Testis (tissue), 2 donors: ENCODE results near the gene PCNX4.

Experiments
- CTCF ChIP-seq, 3 experiments: fragments of 450-650 bp in 2 of 3; fragments of 200-600 bp in 1 of 3; sonication (generic) in 1 of 3; IDR thresholded peaks; one replicate each; pipeline ENCODE4 v1.5.1; 2016 to 2019; ENCODE audit warnings: antibody characterized with exemption in 3 of 3, mild to moderate bottlenecking in 2 of 3, moderate library complexity in 1 of 3
- POLR2A ChIP-seq: fragments of 450-650 bp; IDR thresholded peaks from one replicate; pipeline ENCODE4 v1.6.1; 2017; ENCODE audit warnings: antibody characterized with exemption, mild to moderate bottlenecking, moderate library complexity

GRCh38 chr14:60093080-60093479, 1.4 kb downstream of the PCNX4 start:
- TF ChIP-seq CTCF (IDR thresholded peaks at IDR 0.05) (no peak), POLR2A (no peak)
